ENCODE data around the gene FAM163A.

DNA sequence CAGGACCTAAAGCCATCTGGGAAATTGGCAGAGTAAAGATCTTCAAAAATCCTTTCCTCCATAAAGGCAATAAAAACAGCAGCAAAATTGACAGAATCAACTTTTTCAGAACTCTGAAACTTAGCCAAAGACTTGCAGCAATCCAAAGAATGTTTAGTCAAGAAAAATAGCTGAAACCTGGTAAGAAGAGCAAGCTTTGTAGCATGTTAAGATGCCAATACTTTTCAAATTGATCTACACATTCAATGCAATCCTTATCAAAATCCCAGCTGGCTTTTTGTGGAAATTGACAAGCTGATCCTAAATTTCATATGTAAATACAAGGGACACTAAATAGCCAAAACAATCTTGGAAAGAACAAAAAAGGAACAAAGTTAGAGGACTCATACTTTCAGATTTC lies 23.8 kb upstream of the FAM163A start:
- TF ChIP-seq, protein P1, sequence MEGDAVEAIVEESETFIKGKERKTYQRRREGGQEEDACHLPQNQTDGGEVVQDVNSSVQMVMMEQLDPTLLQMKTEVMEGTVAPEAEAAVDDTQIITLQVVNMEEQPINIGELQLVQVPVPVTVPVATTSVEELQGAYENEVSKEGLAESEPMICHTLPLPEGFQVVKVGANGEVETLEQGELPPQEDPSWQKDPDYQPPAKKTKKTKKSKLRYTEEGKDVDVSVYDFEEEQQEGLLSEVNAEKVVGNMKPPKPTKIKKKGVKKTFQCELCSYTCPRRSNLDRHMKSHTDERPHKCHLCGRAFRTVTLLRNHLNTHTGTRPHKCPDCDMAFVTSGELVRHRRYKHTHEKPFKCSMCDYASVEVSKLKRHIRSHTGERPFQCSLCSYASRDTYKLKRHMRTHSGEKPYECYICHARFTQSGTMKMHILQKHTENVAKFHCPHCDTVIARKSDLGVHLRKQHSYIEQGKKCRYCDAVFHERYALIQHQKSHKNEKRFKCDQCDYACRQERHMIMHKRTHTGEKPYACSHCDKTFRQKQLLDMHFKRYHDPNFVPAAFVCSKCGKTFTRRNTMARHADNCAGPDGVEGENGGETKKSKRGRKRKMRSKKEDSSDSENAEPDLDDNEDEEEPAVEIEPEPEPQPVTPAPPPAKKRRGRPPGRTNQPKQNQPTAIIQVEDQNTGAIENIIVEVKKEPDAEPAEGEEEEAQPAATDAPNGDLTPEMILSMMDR (IDR thresholded peaks at IDR 0.05), result no peak
- TF ChIP-seq POLR2A (IDR thresholded peaks at IDR 0.05), result no peak

All from uterus (tissue), 2 donors.